GM23338 (cell line): ENCODE data around the gene CLHC1. TPM values are rescaled to one million over a fixed set of nuclear protein-coding genes. Genes with fewer than 3 reads are reported as not detected.

Source experiments
- ATAC-seq: fragments of 200-7000 bp; cut with Tn5 transposase; 3 replicates; pipeline ENCODE4 v1.9.1; 2020
- DNase-seq: peaks from one replicate; pipeline ENCODE4 v3.0.0-alpha.2; 2015; ENCODE audit warnings: low spot score
- H2AFZ ChIP-seq: fragments of 200-600 bp; sonication (generic); 2 replicates; pipeline ENCODE4 v1.8.0; 2016; ENCODE audit warnings: antibody characterized with exemption, mild to moderate bottlenecking, moderate library complexity
- H3F3A ChIP-seq: fragments of 200-600 bp; sonication (generic); replicated peaks from 2 replicates; pipeline ENCODE4 v1.8.0; 2017; ENCODE audit warnings: antibody characterized with exemption, mixed run types, low read depth
- H3K27ac ChIP-seq: fragments of 200-600 bp; sonication (generic); 2 replicates; pipeline ENCODE4 v1.6.1; 2016; ENCODE audit warnings: low read depth
- H3K27me3 ChIP-seq: fragments of 200-600 bp; sonication (generic); 2 replicates; pipeline ENCODE4 v1.8.0; 2016; ENCODE audit warnings: mild to moderate bottlenecking, mixed run types, moderate library complexity; ENCODE audit not compliant: insufficient read depth
- H3K36me3 ChIP-seq: fragments of 200-600 bp; sonication (generic); 2 replicates; pipeline ENCODE4 v1.8.0; 2016; ENCODE audit warnings: mild to moderate bottlenecking; ENCODE audit not compliant: insufficient read depth
- H3K4me1 ChIP-seq: fragments of 200-600 bp; sonication (generic); 2 replicates; pipeline ENCODE4 v1.8.0; 2016; ENCODE audit warnings: mild to moderate bottlenecking, moderate library complexity; ENCODE audit not compliant: insufficient read depth
- H3K4me2 ChIP-seq: fragments of 200-600 bp; sonication (generic); 2 replicates; pipeline ENCODE4 v1.7.1; 2017; ENCODE audit warnings: mixed run types
- H3K4me3 ChIP-seq: fragments of 200-600 bp; sonication (generic); 2 replicates; pipeline ENCODE4 v1.6.1; 2016; ENCODE audit warnings: mixed run types
- H3K79me2 ChIP-seq: fragments of 200-600 bp; sonication (generic); replicated peaks from 2 replicates; pipeline ENCODE4 v1.8.0; 2017; ENCODE audit warnings: mild to moderate bottlenecking; ENCODE audit not compliant: insufficient read depth
- H3K9me2 ChIP-seq: fragments of 200-600 bp; sonication (generic); 2 replicates; pipeline ENCODE4 v1.8.0; 2017; ENCODE audit not compliant: insufficient read depth
- H4K20me1 ChIP-seq: fragments of 200-600 bp; sonication (generic); replicated peaks from 2 replicates; pipeline ENCODE4 v1.8.0; 2017; ENCODE audit warnings: mild to moderate bottlenecking; ENCODE audit not compliant: insufficient read depth
- H3K27ac Mint-ChIP-seq: 2 replicates; pipeline ENCODE4 v1.8.0; 2020; ENCODE audit warnings: inconsistent platforms, mild to moderate bottlenecking, moderate library complexity, mixed read lengths
- H3K27me3 Mint-ChIP-seq: 3 replicates; pipeline ENCODE4 v1.8.0; 2022; ENCODE audit warnings: low read depth, mild to moderate bottlenecking, moderate library complexity, mixed read lengths, inconsistent platforms; ENCODE audit not compliant: insufficient read depth, poor library complexity
- H3K36me3 Mint-ChIP-seq: 3 replicates; pipeline ENCODE4 v1.8.0; 2021; ENCODE audit warnings: low read depth, mild to moderate bottlenecking, inconsistent platforms, moderate library complexity, mixed read lengths
- H3K4me1 Mint-ChIP-seq: 3 replicates; pipeline ENCODE4 v1.8.0; 2020; ENCODE audit warnings: mild to moderate bottlenecking, inconsistent platforms, mixed read lengths
- H3K4me3 Mint-ChIP-seq: 3 replicates; pipeline ENCODE4 v1.8.0; 2021; ENCODE audit warnings: moderate library complexity, mild to moderate bottlenecking, inconsistent platforms, mixed read lengths
- H3K9me3 Mint-ChIP-seq: 3 replicates; pipeline ENCODE4 v1.8.0; 2020; ENCODE audit warnings: moderate library complexity, mild to moderate bottlenecking, inconsistent platforms, mixed read lengths
- CTCF ChIP-seq, 2 experiments: fragments of 200-600 bp in 1 of 2; sonication (generic) in 1 of 2; conservative IDR thresholded peaks; 2 replicates each; pipeline versions ENCODE4 v1.5.1 to v1.6.1; 2016 to 2017; ENCODE audit warnings: antibody characterized with exemption in 2 of 2, low read depth in 2 of 2, mild to moderate bottlenecking in 2 of 2, moderate library complexity in 1 of 2
- ETS1 ChIP-seq: IDR thresholded peaks from 2 replicates; pipeline ENCODE4 v1.6.1; 2016; ENCODE audit warnings: antibody characterized with exemption
- EZH2 ChIP-seq: fragments of 200-600 bp; sonication (generic); IDR thresholded peaks from one replicate; pipeline ENCODE4 v1.8.0; 2017; ENCODE audit warnings: antibody characterized with exemption, mild to moderate bottlenecking, low read depth; ENCODE audit not compliant: unreplicated experiment
- EZH2phosphoT487 ChIP-seq: fragments of 200-600 bp; sonication (generic); IDR thresholded peaks from one replicate; pipeline ENCODE4 v1.8.1; 2018; ENCODE audit warnings: antibody characterized with exemption; ENCODE audit not compliant: unreplicated experiment
- NANOG ChIP-seq: IDR thresholded peaks from 2 replicates; pipeline ENCODE4 v1.6.1; 2016; ENCODE audit warnings: antibody characterized with exemption, borderline replicate concordance
- REST ChIP-seq: IDR thresholded peaks from one replicate; pipeline ENCODE4 v1.6.1; 2018; ENCODE audit warnings: antibody characterized with exemption; ENCODE audit not compliant: unreplicated experiment
- STAT1 ChIP-seq: IDR thresholded peaks from one replicate; pipeline ENCODE4 v1.6.1; 2016; ENCODE audit warnings: antibody characterized with exemption; ENCODE audit not compliant: unreplicated experiment
- ZNF114 ChIP-seq: fragments of 250-450 bp; sonication (Bioruptor Pico); IDR thresholded peaks from 2 replicates; pipeline ENCODE4 v1.5.0; 2020; ENCODE audit warnings: mild to moderate bottlenecking, moderate library complexity
- ZNF331 ChIP-seq: fragments of 250-450 bp; sonication (Bioruptor Pico); IDR thresholded peaks from 2 replicates; pipeline ENCODE4 v1.5.0; 2020; ENCODE audit warnings: low read depth, mild to moderate bottlenecking, moderate library complexity
- polyA plus RNA-seq: library from polyadenylated mRNA; unstranded; fragments of >200 nt; fragmentation: Nextera tagmentation; extraction: Ambion mirVana; gene quantifications from 2 replicates; pipeline ENCODE4 v1.2.1, GENCODE V29; 2016
- total RNA-seq: library from RNA; depleted of rRNA; stranded (reverse); fragments of >200 nt; shearing (Covaris generic); gene quantifications from 2 replicates; pipeline ENCODE4 v1.2.3, GENCODE V29; 2014

Gene CLHC1
- total and polyA plus RNA-seq, 2 experiments from 2014 or later: 3.1 to 5.0 TPM

DNA sequence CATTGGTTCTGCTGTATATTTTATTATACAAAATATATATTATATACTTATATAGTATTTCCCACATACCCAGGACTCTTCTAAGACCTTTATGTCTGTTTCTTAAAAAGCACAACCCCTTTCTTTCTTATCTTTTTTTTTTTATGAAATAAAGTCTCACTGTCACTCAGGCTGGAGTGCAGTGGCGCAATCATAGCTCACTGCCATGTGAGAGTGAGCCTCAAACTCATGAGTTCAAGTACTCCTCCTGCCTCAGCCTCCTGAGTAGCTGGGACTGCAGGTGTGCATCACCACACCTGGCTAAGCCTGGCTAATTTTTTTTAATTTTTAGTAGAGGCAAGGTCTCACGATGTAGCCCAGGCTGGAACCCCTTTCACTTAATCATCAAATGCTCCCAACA is 72.3 kb downstream of the CLHC1 start (continued):
- no peak for TF ChIP-seq ETS1
- no peak for TF ChIP-seq ZNF114 (CRISPR knock-in tag)
- TF ChIP-seq ZNF331 (CRISPR knock-in tag): no peak
- no peak for TF ChIP-seq REST
- no peak for TF ChIP-seq EZH2

GRCh38 chr2:55159037-55159651 is 72.9 kb downstream of the CLHC1 start:
- Mint-ChIP-seq H3K4me1 (peaks cover 57% of the 10 kb centered on the region), H3K27me3 (peaks cover 10% of the 10 kb centered on the region), H3K36me3 (no peaks in the 10 kb centered on the region), H3K9me3 (no peaks in the 10 kb centered on the region), H3K4me3 (no peak overlapping the region), H3K27ac (no peak overlapping the region)
- no peaks in the 10 kb centered on the region for H4K20me1 ChIP-seq
- H3K27ac ChIP-seq: no peak overlapping the region
- no peak overlapping the region for H3K4me3 ChIP-seq
- H3K79me2 ChIP-seq: no peaks in the 10 kb centered on the region
- H2AFZ ChIP-seq: no peak overlapping the region
- peaks cover 34% of the 10 kb centered on the region for H3K4me1 ChIP-seq
- H3K36me3 ChIP-seq: no peaks in the 10 kb centered on the region
- no peaks in the 10 kb centered on the region for H3F3A ChIP-seq
- H3K4me2 ChIP-seq: no peak overlapping the region
- DNase-seq: no peak
- ATAC-seq: no peak
- TF ChIP-seq CTCF (conservative IDR thresholded peaks at IDR 0.05; ENCODE audit: low read depth in 2 of 2) (no peak), STAT1 (no peak), NANOG (no peak), EZH2phosphoT487 (no peak)
- no peaks in the 10 kb centered on the region for H3K27me3 ChIP-seq
- no peaks in the 10 kb centered on the region for H3K9me2 ChIP-seq
